Stimulated activated naive CD8-positive, alpha-beta T cell treated with anti-CD3 and anti-CD28 coated beads, Interleukin-15, Interleukin-2, amounts not matched to agents 100 ng/mL and 50 ng/mL, for 24 hours (primary cell): Measurements from ENCODE around the gene POLR1B.
A peak's percentile ranks its signal among the peaks of the same experiment; 100 is the strongest.

Experiments
- H3K27ac Mint-ChIP-seq: one replicate; pipeline ENCODE4 v1.8.0; 2021; ENCODE audit warnings: mild to moderate bottlenecking, mixed read lengths
- H3K27me3 Mint-ChIP-seq: one replicate; pipeline ENCODE4 v1.8.0; 2021; ENCODE audit warnings: mixed read lengths
- H3K36me3 Mint-ChIP-seq: one replicate; pipeline ENCODE4 v1.8.0; 2021; ENCODE audit warnings: low read depth, mixed read lengths
- H3K4me1 Mint-ChIP-seq: one replicate; pipeline ENCODE4 v1.8.0; 2021; ENCODE audit warnings: low read depth, mixed read lengths
- H3K4me3 Mint-ChIP-seq: one replicate; pipeline ENCODE4 v1.8.0; 2021; ENCODE audit warnings: mild to moderate bottlenecking, mixed read lengths
- H3K9me3 Mint-ChIP-seq: one replicate; pipeline ENCODE4 v1.8.0; 2021; ENCODE audit warnings: mixed read lengths

Gene POLR1B

GRCh38 chr2:112579241-112579640, 37.0 kb downstream of the POLR1B start:
- H3K4me1 Mint-ChIP-seq = peaks cover 22% of the 10 kb centered on the region
- H3K36me3 Mint-ChIP-seq = peaks cover 38% of the 10 kb centered on the region
- H3K27ac Mint-ChIP-seq = no peak overlapping the region
- no peaks in the 10 kb centered on the region for H3K9me3 Mint-ChIP-seq
- no peak overlapping the region for H3K4me3 Mint-ChIP-seq
- H3K27me3 Mint-ChIP-seq = no peaks in the 10 kb centered on the region

GRCh38 chr2:112580084-112580483, 37.8 kb downstream of the POLR1B start:
- Mint-ChIP-seq H3K4me1 (peaks cover 28% of the 10 kb centered on the region), H3K36me3 (peaks cover 29% of the 10 kb centered on the region), H3K27me3 (no peaks in the 10 kb centered on the region), H3K4me3 (no peak overlapping the region), H3K9me3 (no peaks in the 10 kb centered on the region), H3K27ac (no peak overlapping the region)

- Mint-ChIP-seq H3K9me3 (no peaks in the 10 kb centered on the region), H3K27me3 (no peaks in the 10 kb centered on the region), H3K4me3 (peak overlapping the region; percentile 37), H3K27ac (no peak overlapping the region), H3K4me1 (peaks cover 44% of the 10 kb centered on the region), H3K36me3 (peaks cover 20% of the 10 kb centered on the region)
These were observed 40.1 kb downstream of the POLR1B start for GRCh38 chr2:112582314-112582746.

GRCh38 chr2:112583497-112584133, 41.4 kb downstream of the POLR1B start:
- Mint-ChIP-seq H3K36me3 (peaks cover 29% of the 10 kb centered on the region), H3K27me3 (no peaks in the 10 kb centered on the region), H3K27ac (peak overlapping the region; percentile 95), H3K4me3 (peak overlapping the region; percentile 96), H3K4me1 (peaks cover 44% of the 10 kb centered on the region), H3K9me3 (no peaks in the 10 kb centered on the region)

- H3K9me3 Mint-ChIP-seq = no peaks in the 10 kb centered on the region
- peak within 1 kb of the TSS; percentile 96 for H3K4me3 Mint-ChIP-seq
- H3K27ac Mint-ChIP-seq = peak within 1 kb of the TSS; percentile 95
- H3K27me3 Mint-ChIP-seq = no peaks in the 10 kb centered on the region
- peaks cover 41% of the 10 kb centered on the region for H3K4me1 Mint-ChIP-seq
- H3K36me3 Mint-ChIP-seq = peaks cover 31% of the 10 kb centered on the region
These were observed 42.0 kb downstream of the POLR1B start, which contains the start of gene CHCHD5 for GRCh38 chr2:112584134-112584890. TSS of gene CHCHD5 (plus strand) at chr2:112584609. CDS start at chr2:112584648, 39 bp downstream.

GRCh38 chr2:112584891-112585250, 42.6 kb downstream of the POLR1B start:
- Mint-ChIP-seq H3K27ac (peak overlapping the region; percentile 95), H3K27me3 (no peaks in the 10 kb centered on the region), H3K4me1 (peaks cover 36% of the 10 kb centered on the region), H3K9me3 (no peaks in the 10 kb centered on the region), H3K36me3 (peaks cover 31% of the 10 kb centered on the region), H3K4me3 (peak overlapping the region; percentile 96)

- Mint-ChIP-seq H3K9me3 (no peaks in the 10 kb centered on the region), H3K27ac (peak overlapping the region; percentile 95), H3K27me3 (no peaks in the 10 kb centered on the region), H3K36me3 (peaks cover 30% of the 10 kb centered on the region), H3K4me1 (peaks cover 36% of the 10 kb centered on the region), H3K4me3 (peak overlapping the region; percentile 96)
These were observed 43.1 kb downstream of the POLR1B start for GRCh38 chr2:112585400-112585799.

GRCh38 chr2:112585873-112586464, 43.7 kb downstream of the POLR1B start:
- H3K9me3 Mint-ChIP-seq = no peaks in the 10 kb centered on the region
- H3K27me3 Mint-ChIP-seq = no peaks in the 10 kb centered on the region
- H3K4me3 Mint-ChIP-seq = peak overlapping the region; percentile 22
- H3K4me1 Mint-ChIP-seq = peaks cover 36% of the 10 kb centered on the region
- peaks cover 27% of the 10 kb centered on the region for H3K36me3 Mint-ChIP-seq
- H3K27ac Mint-ChIP-seq = no peak overlapping the region

GRCh38 chr2:112588611-112589045, 46.4 kb downstream of the POLR1B start:
- H3K36me3 Mint-ChIP-seq = peaks cover 28% of the 10 kb centered on the region
- H3K4me1 Mint-ChIP-seq = peaks cover 23% of the 10 kb centered on the region
- no peak overlapping the region for H3K4me3 Mint-ChIP-seq
- H3K27ac Mint-ChIP-seq = no peak overlapping the region
- no peaks in the 10 kb centered on the region for H3K27me3 Mint-ChIP-seq
- H3K9me3 Mint-ChIP-seq = no peaks in the 10 kb centered on the region

GRCh38 chr2:112591413-112591812, 49.1 kb downstream of the POLR1B start:
- no peaks in the 10 kb centered on the region for H3K9me3 Mint-ChIP-seq
- peaks cover 4% of the 10 kb centered on the region for H3K4me1 Mint-ChIP-seq
- peak overlapping the region; percentile 28 for H3K27ac Mint-ChIP-seq
- no peak overlapping the region for H3K4me3 Mint-ChIP-seq
- no peaks in the 10 kb centered on the region for H3K27me3 Mint-ChIP-seq
- peaks cover 25% of the 10 kb centered on the region for H3K36me3 Mint-ChIP-seq

GRCh38 chr2:112593736-112594135, 51.5 kb downstream of the POLR1B start:
- Mint-ChIP-seq H3K4me3 (no peak overlapping the region), H3K36me3 (peaks cover 5% of the 10 kb centered on the region), H3K27ac (no peak overlapping the region), H3K4me1 (no peaks in the 10 kb centered on the region), H3K9me3 (no peaks in the 10 kb centered on the region), H3K27me3 (no peaks in the 10 kb centered on the region)

GRCh38 chr2:112597537-112598322, 55.5 kb downstream of the POLR1B start:
- Mint-ChIP-seq H3K4me3 (no peak overlapping the region), H3K4me1 (peaks cover 6% of the 10 kb centered on the region), H3K27ac (no peak overlapping the region), H3K9me3 (no peaks in the 10 kb centered on the region), H3K36me3 (peaks cover 5% of the 10 kb centered on the region), H3K27me3 (no peaks in the 10 kb centered on the region)

GRCh38 chr2:112600634-112601033, 58.4 kb downstream of the POLR1B start:
- H3K9me3 Mint-ChIP-seq = no peaks in the 10 kb centered on the region
- H3K4me1 Mint-ChIP-seq = peaks cover 6% of the 10 kb centered on the region
- no peaks in the 10 kb centered on the region for H3K27me3 Mint-ChIP-seq
- no peak overlapping the region for H3K4me3 Mint-ChIP-seq
- no peaks in the 10 kb centered on the region for H3K36me3 Mint-ChIP-seq
- no peak overlapping the region for H3K27ac Mint-ChIP-seq

- no peak overlapping the region for H3K4me3 Mint-ChIP-seq
- no peak overlapping the region for H3K27ac Mint-ChIP-seq
- peaks cover 6% of the 10 kb centered on the region for H3K4me1 Mint-ChIP-seq
- H3K36me3 Mint-ChIP-seq = no peaks in the 10 kb centered on the region
- H3K27me3 Mint-ChIP-seq = no peaks in the 10 kb centered on the region
- H3K9me3 Mint-ChIP-seq = no peaks in the 10 kb centered on the region
These were observed 59.5 kb downstream of the POLR1B start for GRCh38 chr2:112601754-112602153.
